GM23338 (cell line): ENCODE data around the gene JAZF1. TPM values are rescaled to one million over a fixed set of nuclear protein-coding genes. Genes with fewer than 3 reads are reported as not detected.

ENCODE experiments used
- ATAC-seq: fragments of 200-7000 bp; cut with Tn5 transposase; 3 replicates; pipeline ENCODE4 v1.9.1; 2020
- DNase-seq: peaks from one replicate; pipeline ENCODE4 v3.0.0-alpha.2; 2015; ENCODE audit warnings: low spot score
- H2AFZ ChIP-seq: fragments of 200-600 bp; sonication (generic); 2 replicates; pipeline ENCODE4 v1.8.0; 2016; ENCODE audit warnings: antibody characterized with exemption, mild to moderate bottlenecking, moderate library complexity
- H3F3A ChIP-seq: fragments of 200-600 bp; sonication (generic); replicated peaks from 2 replicates; pipeline ENCODE4 v1.8.0; 2017; ENCODE audit warnings: antibody characterized with exemption, mixed run types, low read depth
- H3K27ac ChIP-seq: fragments of 200-600 bp; sonication (generic); 2 replicates; pipeline ENCODE4 v1.6.1; 2016; ENCODE audit warnings: low read depth
- H3K27me3 ChIP-seq: fragments of 200-600 bp; sonication (generic); 2 replicates; pipeline ENCODE4 v1.8.0; 2016; ENCODE audit warnings: mild to moderate bottlenecking, mixed run types, moderate library complexity; ENCODE audit not compliant: insufficient read depth
- H3K36me3 ChIP-seq: fragments of 200-600 bp; sonication (generic); 2 replicates; pipeline ENCODE4 v1.8.0; 2016; ENCODE audit warnings: mild to moderate bottlenecking; ENCODE audit not compliant: insufficient read depth
- H3K4me1 ChIP-seq: fragments of 200-600 bp; sonication (generic); 2 replicates; pipeline ENCODE4 v1.8.0; 2016; ENCODE audit warnings: mild to moderate bottlenecking, moderate library complexity; ENCODE audit not compliant: insufficient read depth
- H3K4me2 ChIP-seq: fragments of 200-600 bp; sonication (generic); 2 replicates; pipeline ENCODE4 v1.7.1; 2017; ENCODE audit warnings: mixed run types
- H3K4me3 ChIP-seq: fragments of 200-600 bp; sonication (generic); 2 replicates; pipeline ENCODE4 v1.6.1; 2016; ENCODE audit warnings: mixed run types
- H3K79me2 ChIP-seq: fragments of 200-600 bp; sonication (generic); replicated peaks from 2 replicates; pipeline ENCODE4 v1.8.0; 2017; ENCODE audit warnings: mild to moderate bottlenecking; ENCODE audit not compliant: insufficient read depth
- H3K9me2 ChIP-seq: fragments of 200-600 bp; sonication (generic); 2 replicates; pipeline ENCODE4 v1.8.0; 2017; ENCODE audit not compliant: insufficient read depth
- H4K20me1 ChIP-seq: fragments of 200-600 bp; sonication (generic); replicated peaks from 2 replicates; pipeline ENCODE4 v1.8.0; 2017; ENCODE audit warnings: mild to moderate bottlenecking; ENCODE audit not compliant: insufficient read depth
- H3K27ac Mint-ChIP-seq: 2 replicates; pipeline ENCODE4 v1.8.0; 2020; ENCODE audit warnings: inconsistent platforms, mild to moderate bottlenecking, moderate library complexity, mixed read lengths
- H3K27me3 Mint-ChIP-seq: 3 replicates; pipeline ENCODE4 v1.8.0; 2022; ENCODE audit warnings: low read depth, mild to moderate bottlenecking, moderate library complexity, mixed read lengths, inconsistent platforms; ENCODE audit not compliant: insufficient read depth, poor library complexity
- H3K36me3 Mint-ChIP-seq: 3 replicates; pipeline ENCODE4 v1.8.0; 2021; ENCODE audit warnings: low read depth, mild to moderate bottlenecking, inconsistent platforms, moderate library complexity, mixed read lengths
- H3K4me1 Mint-ChIP-seq: 3 replicates; pipeline ENCODE4 v1.8.0; 2020; ENCODE audit warnings: mild to moderate bottlenecking, inconsistent platforms, mixed read lengths
- H3K4me3 Mint-ChIP-seq: 3 replicates; pipeline ENCODE4 v1.8.0; 2021; ENCODE audit warnings: moderate library complexity, mild to moderate bottlenecking, inconsistent platforms, mixed read lengths
- H3K9me3 Mint-ChIP-seq: 3 replicates; pipeline ENCODE4 v1.8.0; 2020; ENCODE audit warnings: moderate library complexity, mild to moderate bottlenecking, inconsistent platforms, mixed read lengths
- EZH2 ChIP-seq: fragments of 200-600 bp; sonication (generic); IDR thresholded peaks from one replicate; pipeline ENCODE4 v1.8.0; 2017; ENCODE audit warnings: antibody characterized with exemption, mild to moderate bottlenecking, low read depth; ENCODE audit not compliant: unreplicated experiment
- EZH2phosphoT487 ChIP-seq: fragments of 200-600 bp; sonication (generic); IDR thresholded peaks from one replicate; pipeline ENCODE4 v1.8.1; 2018; ENCODE audit warnings: antibody characterized with exemption; ENCODE audit not compliant: unreplicated experiment
- JUNB ChIP-seq: IDR thresholded peaks from one replicate; pipeline ENCODE4 v1.6.1; 2016; ENCODE audit warnings: antibody characterized with exemption; ENCODE audit not compliant: unreplicated experiment
- POLR2AphosphoS5 ChIP-seq: IDR thresholded peaks from 2 replicates; pipeline ENCODE4 v1.6.1; 2016; ENCODE audit warnings: antibody characterized with exemption, low read depth
- ZNF114 ChIP-seq: fragments of 250-450 bp; sonication (Bioruptor Pico); IDR thresholded peaks from 2 replicates; pipeline ENCODE4 v1.5.0; 2020; ENCODE audit warnings: mild to moderate bottlenecking, moderate library complexity
- ZNF331 ChIP-seq: fragments of 250-450 bp; sonication (Bioruptor Pico); IDR thresholded peaks from 2 replicates; pipeline ENCODE4 v1.5.0; 2020; ENCODE audit warnings: low read depth, mild to moderate bottlenecking, moderate library complexity
- polyA plus RNA-seq: library from polyadenylated mRNA; unstranded; fragments of >200 nt; fragmentation: Nextera tagmentation; extraction: Ambion mirVana; gene quantifications from 2 replicates; pipeline ENCODE4 v1.2.1, GENCODE V29; 2016
- total RNA-seq: library from RNA; depleted of rRNA; stranded (reverse); fragments of >200 nt; shearing (Covaris generic); gene quantifications from 2 replicates; pipeline ENCODE4 v1.2.3, GENCODE V29; 2014
- TF ChIP-seq, protein P1 (sequence below): IDR thresholded peaks from one replicate; pipeline ENCODE4 v1.6.1; 2018; ENCODE audit warnings: antibody characterized with exemption; ENCODE audit not compliant: unreplicated experiment
- TF ChIP-seq, protein P2 (sequence below), 2 experiments: fragments of 200-600 bp in 1 of 2; sonication (generic) in 1 of 2; conservative IDR thresholded peaks; 2 replicates each; pipeline versions ENCODE4 v1.5.1 to v1.6.1; 2016 to 2017; ENCODE audit warnings: antibody characterized with exemption in 2 of 2, low read depth in 2 of 2, mild to moderate bottlenecking in 2 of 2, moderate library complexity in 1 of 2
- TF ChIP-seq, protein P3 (sequence below): IDR thresholded peaks from 2 replicates; pipeline ENCODE4 v1.6.1; 2016; ENCODE audit warnings: antibody characterized with exemption

Gene JAZF1
- total and polyA plus RNA-seq, 2 experiments from 2014 or later, result 12.2 to 22.2 TPM

DNA sequence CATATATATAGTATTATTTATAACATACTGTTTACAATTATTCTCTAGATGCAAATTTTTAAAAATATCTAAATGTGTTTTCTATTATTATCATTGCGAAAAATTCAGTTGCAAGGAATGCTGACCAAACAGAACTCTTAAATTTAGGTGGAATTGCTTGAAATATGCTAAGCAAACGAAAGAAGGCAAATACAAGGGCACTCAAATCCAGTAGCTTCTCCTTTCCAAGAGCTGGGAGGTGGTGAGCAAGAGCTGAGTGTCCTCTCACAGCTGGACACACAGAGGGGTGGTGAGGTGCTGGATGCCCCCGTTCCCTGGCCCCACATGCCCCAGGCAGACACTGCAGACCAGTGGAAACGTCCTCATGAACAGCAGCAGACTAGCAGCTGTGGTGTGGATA is 274.6 kb downstream of the JAZF1 start:
- DNase-seq, result no peak
- Mint-ChIP-seq H3K9me3 (no peaks in the 10 kb centered on the region; the same call in 2 of the 3 replicates), H3K36me3 (no peaks in the 10 kb centered on the region), H3K4me3 (peak overlapping the region; percentile 15; the same call in 1 of the 3 replicates), H3K27me3 (peaks cover 5% of the 10 kb centered on the region), H3K4me1 (peaks cover 52% of the 10 kb centered on the region), H3K27ac (peak overlapping the region; percentile 78)
- Histone ChIP-seq H4K20me1 (no peaks in the 10 kb centered on the region), H2AFZ (no peak overlapping the region), H3K27ac (peak overlapping the region; percentile 75), H3F3A (no peaks in the 10 kb centered on the region), H3K79me2 (no peaks in the 10 kb centered on the region), H3K4me1 (peaks cover 45% of the 10 kb centered on the region), H3K4me3 (peak overlapping the region; percentile 8; the same call in 1 of the 2 replicates), H3K36me3 (no peaks in the 10 kb centered on the region), H3K27me3 (no peaks in the 10 kb centered on the region), H3K9me2 (no peaks in the 10 kb centered on the region; the same call in 1 of the 2 replicates), H3K4me2 (peak overlapping the region; percentile 41)
- TF ChIP-seq, protein P1, sequence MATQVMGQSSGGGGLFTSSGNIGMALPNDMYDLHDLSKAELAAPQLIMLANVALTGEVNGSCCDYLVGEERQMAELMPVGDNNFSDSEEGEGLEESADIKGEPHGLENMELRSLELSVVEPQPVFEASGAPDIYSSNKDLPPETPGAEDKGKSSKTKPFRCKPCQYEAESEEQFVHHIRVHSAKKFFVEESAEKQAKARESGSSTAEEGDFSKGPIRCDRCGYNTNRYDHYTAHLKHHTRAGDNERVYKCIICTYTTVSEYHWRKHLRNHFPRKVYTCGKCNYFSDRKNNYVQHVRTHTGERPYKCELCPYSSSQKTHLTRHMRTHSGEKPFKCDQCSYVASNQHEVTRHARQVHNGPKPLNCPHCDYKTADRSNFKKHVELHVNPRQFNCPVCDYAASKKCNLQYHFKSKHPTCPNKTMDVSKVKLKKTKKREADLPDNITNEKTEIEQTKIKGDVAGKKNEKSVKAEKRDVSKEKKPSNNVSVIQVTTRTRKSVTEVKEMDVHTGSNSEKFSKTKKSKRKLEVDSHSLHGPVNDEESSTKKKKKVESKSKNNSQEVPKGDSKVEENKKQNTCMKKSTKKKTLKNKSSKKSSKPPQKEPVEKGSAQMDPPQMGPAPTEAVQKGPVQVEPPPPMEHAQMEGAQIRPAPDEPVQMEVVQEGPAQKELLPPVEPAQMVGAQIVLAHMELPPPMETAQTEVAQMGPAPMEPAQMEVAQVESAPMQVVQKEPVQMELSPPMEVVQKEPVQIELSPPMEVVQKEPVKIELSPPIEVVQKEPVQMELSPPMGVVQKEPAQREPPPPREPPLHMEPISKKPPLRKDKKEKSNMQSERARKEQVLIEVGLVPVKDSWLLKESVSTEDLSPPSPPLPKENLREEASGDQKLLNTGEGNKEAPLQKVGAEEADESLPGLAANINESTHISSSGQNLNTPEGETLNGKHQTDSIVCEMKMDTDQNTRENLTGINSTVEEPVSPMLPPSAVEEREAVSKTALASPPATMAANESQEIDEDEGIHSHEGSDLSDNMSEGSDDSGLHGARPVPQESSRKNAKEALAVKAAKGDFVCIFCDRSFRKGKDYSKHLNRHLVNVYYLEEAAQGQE, result no peak
- TF ChIP-seq, protein P2, sequence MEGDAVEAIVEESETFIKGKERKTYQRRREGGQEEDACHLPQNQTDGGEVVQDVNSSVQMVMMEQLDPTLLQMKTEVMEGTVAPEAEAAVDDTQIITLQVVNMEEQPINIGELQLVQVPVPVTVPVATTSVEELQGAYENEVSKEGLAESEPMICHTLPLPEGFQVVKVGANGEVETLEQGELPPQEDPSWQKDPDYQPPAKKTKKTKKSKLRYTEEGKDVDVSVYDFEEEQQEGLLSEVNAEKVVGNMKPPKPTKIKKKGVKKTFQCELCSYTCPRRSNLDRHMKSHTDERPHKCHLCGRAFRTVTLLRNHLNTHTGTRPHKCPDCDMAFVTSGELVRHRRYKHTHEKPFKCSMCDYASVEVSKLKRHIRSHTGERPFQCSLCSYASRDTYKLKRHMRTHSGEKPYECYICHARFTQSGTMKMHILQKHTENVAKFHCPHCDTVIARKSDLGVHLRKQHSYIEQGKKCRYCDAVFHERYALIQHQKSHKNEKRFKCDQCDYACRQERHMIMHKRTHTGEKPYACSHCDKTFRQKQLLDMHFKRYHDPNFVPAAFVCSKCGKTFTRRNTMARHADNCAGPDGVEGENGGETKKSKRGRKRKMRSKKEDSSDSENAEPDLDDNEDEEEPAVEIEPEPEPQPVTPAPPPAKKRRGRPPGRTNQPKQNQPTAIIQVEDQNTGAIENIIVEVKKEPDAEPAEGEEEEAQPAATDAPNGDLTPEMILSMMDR (conservative IDR thresholded peaks at IDR 0.05; ENCODE audit: low read depth in 2 of 2), result no peak
- no peak for TF ChIP-seq JUNB
- no peak for TF ChIP-seq ZNF331 (CRISPR knock-in tag)
- TF ChIP-seq EZH2phosphoT487, result no peak
- TF ChIP-seq, protein P3, sequence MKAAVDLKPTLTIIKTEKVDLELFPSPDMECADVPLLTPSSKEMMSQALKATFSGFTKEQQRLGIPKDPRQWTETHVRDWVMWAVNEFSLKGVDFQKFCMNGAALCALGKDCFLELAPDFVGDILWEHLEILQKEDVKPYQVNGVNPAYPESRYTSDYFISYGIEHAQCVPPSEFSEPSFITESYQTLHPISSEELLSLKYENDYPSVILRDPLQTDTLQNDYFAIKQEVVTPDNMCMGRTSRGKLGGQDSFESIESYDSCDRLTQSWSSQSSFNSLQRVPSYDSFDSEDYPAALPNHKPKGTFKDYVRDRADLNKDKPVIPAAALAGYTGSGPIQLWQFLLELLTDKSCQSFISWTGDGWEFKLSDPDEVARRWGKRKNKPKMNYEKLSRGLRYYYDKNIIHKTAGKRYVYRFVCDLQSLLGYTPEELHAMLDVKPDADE, result no peak
- ATAC-seq, result no peak

DNA sequence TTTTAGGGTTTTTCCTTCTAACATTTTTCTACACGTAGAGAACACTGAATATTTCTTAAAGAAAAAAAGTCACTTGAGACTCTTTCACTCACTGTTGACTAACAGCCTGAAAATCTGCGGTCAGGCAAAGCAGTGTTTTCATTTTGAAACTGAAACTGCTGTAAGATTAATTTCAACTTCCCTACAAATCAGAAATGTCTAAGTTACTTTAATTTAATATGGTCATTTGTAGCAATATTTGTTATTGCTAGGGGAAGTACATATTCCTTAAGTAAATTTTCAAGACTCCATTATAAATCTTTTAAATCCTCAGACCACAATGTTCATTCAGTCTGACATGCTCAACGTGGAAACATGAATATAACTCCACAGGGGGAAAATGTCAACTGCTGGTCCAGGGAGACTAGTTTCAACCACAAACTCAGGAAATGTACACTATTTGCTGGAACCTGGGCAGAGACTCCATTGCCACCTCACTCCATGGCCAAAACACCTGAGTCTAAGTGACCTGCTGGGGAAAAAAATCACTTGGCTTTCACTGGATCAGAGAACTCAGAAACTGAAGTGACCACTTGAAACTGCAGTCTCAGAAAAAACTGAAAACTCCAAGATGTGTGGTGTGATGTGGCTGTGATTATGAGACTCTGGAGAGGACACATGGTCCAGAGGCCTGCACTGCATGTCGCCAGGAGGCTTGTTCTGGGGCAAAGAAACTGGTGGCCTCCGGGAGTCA is 279.4 kb downstream of the JAZF1 start:
- Histone ChIP-seq H3K27me3 (no peaks in the 10 kb centered on the region), H2AFZ (no peak overlapping the region), H3F3A (no peaks in the 10 kb centered on the region), H3K27ac (no peak overlapping the region), H3K36me3 (no peaks in the 10 kb centered on the region), H3K4me2 (no peak overlapping the region), H3K79me2 (no peaks in the 10 kb centered on the region), H3K9me2 (no peaks in the 10 kb centered on the region; the same call in 1 of the 2 replicates), H4K20me1 (no peaks in the 10 kb centered on the region), H3K4me1 (peaks cover 23% of the 10 kb centered on the region), H3K4me3 (no peak overlapping the region)
- no peak for TF ChIP-seq ZNF114 (CRISPR knock-in tag)
- TF ChIP-seq, protein P1, result no peak
- no peak for TF ChIP-seq POLR2AphosphoS5
- TF ChIP-seq EZH2, result no peak
- TF ChIP-seq, protein P3, result no peak
- DNase-seq, result no peak
- H3K27me3 Mint-ChIP-seq, result no peaks in the 10 kb centered on the region
- H3K36me3 Mint-ChIP-seq, result no peaks in the 10 kb centered on the region
- no peak overlapping the region for H3K4me3 Mint-ChIP-seq
- no peak overlapping the region for H3K27ac Mint-ChIP-seq
- H3K4me1 Mint-ChIP-seq, result peaks cover 24% of the 10 kb centered on the region
- ATAC-seq, result no peak
- no peaks in the 10 kb centered on the region; the same call in 2 of the 3 replicates for H3K9me3 Mint-ChIP-seq
